OCI-LY1 (cell line): Measurements from ENCODE around the gene RBM47.
"Not testable (repeated sequence)": the region's sequence is repeated elsewhere in the genome, so short reads cannot be mapped to it uniquely, and the experiment has no call there.

Source experiments
- H2AFZ ChIP-seq: fragments of 200-600 bp; sonication (generic), shearing (Covaris generic); 2 replicates; pipeline ENCODE4 v1.6.0; 2014; ENCODE audit warnings: antibody characterized with exemption, mild to moderate bottlenecking, low read length
- H3F3A ChIP-seq: fragments of 200-600 bp; sonication (generic), shearing (Covaris generic); 2 replicates; pipeline ENCODE4 v1.6.0; 2014; ENCODE audit warnings: mild to moderate bottlenecking, antibody characterized with exemption, low read length, moderate library complexity; ENCODE audit not compliant: insufficient read depth
- H3K27ac ChIP-seq: fragments of 200-600 bp; sonication (generic); 2 replicates; pipeline ENCODE4 v1.5.1; 2014; ENCODE audit warnings: low read length, mixed run types, mild to moderate bottlenecking, low read depth; ENCODE audit not compliant: poor library complexity, severe bottlenecking
- H3K27me3 ChIP-seq: fragments of 200-600 bp; sonication (generic); 2 replicates; pipeline ENCODE4 v1.6.0; 2014; ENCODE audit warnings: antibody characterized with exemption, mild to moderate bottlenecking, low read length, moderate library complexity; ENCODE audit not compliant: insufficient read depth
- H3K36me3 ChIP-seq: fragments of 200-600 bp; sonication (generic); 2 replicates; pipeline ENCODE4 v1.6.1; 2014; ENCODE audit warnings: mild to moderate bottlenecking, antibody characterized with exemption, low read length, moderate library complexity, mixed read lengths; ENCODE audit not compliant: insufficient read depth
- H3K4me1 ChIP-seq: fragments of 200-600 bp; sonication (generic); 2 replicates; pipeline ENCODE4 v1.5.1; 2014; ENCODE audit warnings: mild to moderate bottlenecking, low read length, moderate library complexity; ENCODE audit not compliant: insufficient read depth, severe bottlenecking
- H3K4me2 ChIP-seq: fragments of 200-600 bp; sonication (generic), shearing (Covaris generic); 2 replicates; pipeline ENCODE4 v1.6.1; 2014; ENCODE audit warnings: low read length
- H3K4me3 ChIP-seq: fragments of 200-600 bp; sonication (generic); 2 replicates; pipeline ENCODE4 v1.5.1; 2014; ENCODE audit warnings: low read length, low read depth, mild to moderate bottlenecking, mixed read lengths; ENCODE audit not compliant: poor library complexity, severe bottlenecking
- H3K79me2 ChIP-seq: fragments of 200-600 bp; shearing (Covaris generic); 2 replicates; pipeline ENCODE4 v1.6.1; 2016; ENCODE audit warnings: mixed run types, low read length, mixed read lengths; ENCODE audit not compliant: insufficient read depth
- H3K9ac ChIP-seq: fragments of 200-600 bp; sonication (generic), shearing (Covaris generic); 2 replicates; pipeline ENCODE4 v1.6.1; 2014; ENCODE audit warnings: mild to moderate bottlenecking, low read length, mixed read lengths
- H3K9me2 ChIP-seq: fragments of 200-600 bp; sonication (generic), shearing (Covaris generic); 2 replicates; pipeline ENCODE4 v1.6.1; 2014; ENCODE audit warnings: low read depth, mild to moderate bottlenecking, low read length, mixed read lengths
- H3K9me3 ChIP-seq: fragments of 200-600 bp; shearing (Covaris generic); 2 replicates; pipeline ENCODE4 v1.6.1; 2014; ENCODE audit warnings: low read length, mixed read lengths
- H4K20me1 ChIP-seq: fragments of 200-600 bp; sonication (generic), shearing (Covaris generic); 2 replicates; pipeline ENCODE4 v1.6.0; 2016; ENCODE audit warnings: mild to moderate bottlenecking, low read length; ENCODE audit not compliant: insufficient read depth
- EZH2 ChIP-seq: fragments of 200-600 bp; sonication (generic), shearing (Covaris generic); IDR thresholded peaks from 2 replicates; pipeline ENCODE4 v1.8.0; 2017; ENCODE audit warnings: borderline replicate concordance, mixed run types, mild to moderate bottlenecking, antibody characterized with exemption, low read length, moderate library complexity, mixed read lengths
- TF ChIP-seq, protein P1 (sequence below): fragments of 200-600 bp; sonication (generic), shearing (Covaris generic); IDR thresholded peaks from 2 replicates; pipeline ENCODE4 v1.5.1; 2017; ENCODE audit warnings: mild to moderate bottlenecking, antibody characterized with exemption, low read length, moderate library complexity, mixed read lengths

RBM47 gene

DNA sequence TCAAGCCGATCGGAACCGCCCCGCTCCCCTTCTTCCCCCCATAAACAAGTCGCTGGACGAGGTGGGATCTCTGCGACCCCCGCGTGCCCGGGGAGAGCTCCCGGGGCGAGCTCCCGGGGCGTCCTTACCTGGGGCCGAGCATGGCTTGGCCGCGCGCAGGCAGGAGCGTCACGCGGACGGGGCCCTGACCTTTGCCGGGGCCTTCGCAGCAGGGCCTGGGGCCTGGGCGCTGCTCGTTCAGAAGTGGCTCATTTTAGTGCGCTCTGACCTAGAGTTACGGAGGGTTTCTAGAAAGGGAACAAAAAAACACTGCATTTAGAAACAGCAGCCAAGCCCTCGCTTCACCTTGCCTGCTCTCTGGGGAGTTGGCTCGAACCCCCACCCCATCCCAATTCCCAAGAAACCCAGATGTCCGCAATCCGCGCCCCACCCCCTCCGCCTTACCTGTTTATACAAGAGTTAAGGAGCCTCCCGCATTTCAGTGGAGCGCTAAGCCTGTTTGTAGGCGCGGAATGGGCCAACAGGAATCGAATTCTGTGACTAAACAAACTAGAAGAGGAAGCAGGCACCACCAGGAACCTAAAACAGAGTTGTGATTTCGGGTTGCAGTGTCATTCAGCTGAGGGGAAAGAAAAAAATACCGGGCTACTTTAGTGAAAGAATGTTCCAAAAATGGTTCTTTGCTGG, 814 bp upstream of the RBM47 start:
- H3F3A ChIP-seq: no peaks in the 10 kb centered on the region
- H3K9ac ChIP-seq: no peak overlapping the region
- H3K27ac ChIP-seq: no peak overlapping the region
- H3K36me3 ChIP-seq: no peaks in the 10 kb centered on the region
- no peaks in the 10 kb centered on the region for H3K9me3 ChIP-seq
- H2AFZ ChIP-seq: no peak overlapping the region
- TF ChIP-seq, protein P1, sequence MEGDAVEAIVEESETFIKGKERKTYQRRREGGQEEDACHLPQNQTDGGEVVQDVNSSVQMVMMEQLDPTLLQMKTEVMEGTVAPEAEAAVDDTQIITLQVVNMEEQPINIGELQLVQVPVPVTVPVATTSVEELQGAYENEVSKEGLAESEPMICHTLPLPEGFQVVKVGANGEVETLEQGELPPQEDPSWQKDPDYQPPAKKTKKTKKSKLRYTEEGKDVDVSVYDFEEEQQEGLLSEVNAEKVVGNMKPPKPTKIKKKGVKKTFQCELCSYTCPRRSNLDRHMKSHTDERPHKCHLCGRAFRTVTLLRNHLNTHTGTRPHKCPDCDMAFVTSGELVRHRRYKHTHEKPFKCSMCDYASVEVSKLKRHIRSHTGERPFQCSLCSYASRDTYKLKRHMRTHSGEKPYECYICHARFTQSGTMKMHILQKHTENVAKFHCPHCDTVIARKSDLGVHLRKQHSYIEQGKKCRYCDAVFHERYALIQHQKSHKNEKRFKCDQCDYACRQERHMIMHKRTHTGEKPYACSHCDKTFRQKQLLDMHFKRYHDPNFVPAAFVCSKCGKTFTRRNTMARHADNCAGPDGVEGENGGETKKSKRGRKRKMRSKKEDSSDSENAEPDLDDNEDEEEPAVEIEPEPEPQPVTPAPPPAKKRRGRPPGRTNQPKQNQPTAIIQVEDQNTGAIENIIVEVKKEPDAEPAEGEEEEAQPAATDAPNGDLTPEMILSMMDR: no peak
- no peak for TF ChIP-seq EZH2
- H3K27me3 ChIP-seq: 0 out of 2 replicates have a peak, but pooled peaks cover 4% of the 10 kb centered on the region
- peak overlapping the region; percentile 12 for H3K4me2 ChIP-seq
- H3K79me2 ChIP-seq: no peaks in the 10 kb centered on the region
- H3K4me1 ChIP-seq: peaks cover 10% of the 10 kb centered on the region
- H4K20me1 ChIP-seq: no peaks in the 10 kb centered on the region
- peak overlapping the region; percentile 38 for H3K4me3 ChIP-seq
- no peaks in the 10 kb centered on the region for H3K9me2 ChIP-seq

DNA sequence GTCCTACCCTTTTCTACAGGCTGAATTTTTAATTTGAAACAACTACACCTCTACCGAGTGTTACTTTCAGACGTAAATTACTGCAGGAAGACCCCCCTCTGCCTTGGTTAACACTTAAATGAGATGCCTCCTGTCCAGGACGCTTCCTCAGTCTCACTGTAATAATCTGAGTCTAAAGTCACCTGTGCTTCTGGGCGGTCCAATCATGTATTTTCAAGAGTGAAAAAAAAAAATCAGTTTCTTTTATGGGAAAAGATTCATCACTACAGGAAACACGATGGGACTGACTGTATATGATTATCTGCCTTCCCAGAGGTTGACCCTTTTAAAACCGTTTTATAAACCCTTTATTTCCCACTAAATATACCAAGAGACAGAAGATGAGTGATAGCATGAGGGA, 776 bp downstream of the RBM47 start:
- Histone ChIP-seq H3K27ac (no peak overlapping the region), H3K9me3 (no peaks in the 10 kb centered on the region), H4K20me1 (no peaks in the 10 kb centered on the region), H3K4me3 (no peak overlapping the region), H3K4me1 (peaks cover 10% of the 10 kb centered on the region), H3F3A (no peaks in the 10 kb centered on the region), H3K27me3 (0 out of 2 replicates have a peak, but pooled peaks cover 4% of the 10 kb centered on the region), H3K4me2 (no peak overlapping the region), H3K36me3 (no peaks in the 10 kb centered on the region), H3K9me2 (no peaks in the 10 kb centered on the region), H3K79me2 (no peaks in the 10 kb centered on the region), H3K9ac (no peak overlapping the region), H2AFZ (no peak overlapping the region)
- no peak for TF ChIP-seq EZH2
- TF ChIP-seq, protein P1: no peak

DNA sequence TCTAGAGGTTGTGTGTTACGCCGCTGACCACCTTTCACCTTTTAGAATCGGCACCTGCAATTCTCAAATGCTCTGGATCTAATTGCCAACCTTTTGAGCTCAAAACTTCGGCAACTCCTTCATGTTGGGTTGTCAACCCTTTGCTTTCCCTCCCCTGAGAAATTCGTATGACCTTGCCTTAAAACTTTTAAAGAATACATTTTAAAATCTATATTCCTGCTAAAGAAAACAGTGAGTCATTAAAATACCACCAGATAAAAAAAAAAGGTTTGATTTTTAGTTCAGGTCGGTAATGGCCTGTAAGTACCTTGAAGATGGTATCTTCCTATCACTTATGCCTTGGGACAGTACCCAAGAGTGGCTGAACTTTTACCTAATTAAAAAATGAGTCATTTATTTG, 1.3 kb downstream of the RBM47 start:
- not testable (repeated sequence) for H3K4me2 ChIP-seq

DNA sequence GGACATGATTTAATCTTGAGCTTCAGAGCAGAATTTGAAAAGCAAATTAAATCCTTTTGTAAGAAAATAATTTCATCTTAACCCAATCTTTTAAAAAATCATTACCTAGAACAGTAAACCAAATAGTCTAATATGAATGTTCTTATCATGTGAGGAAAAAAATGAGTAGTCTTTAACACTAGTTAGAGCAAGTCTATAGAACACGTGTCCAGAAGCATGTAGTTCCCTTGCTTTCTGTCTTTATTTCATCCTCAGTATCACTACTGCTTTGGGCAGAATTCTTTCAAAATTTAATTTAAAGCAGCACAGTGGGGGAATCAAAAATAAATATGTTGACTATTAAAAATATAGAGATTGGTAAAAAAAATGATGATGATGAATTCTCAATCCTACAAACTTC, 2.1 kb downstream of the RBM47 start:
- 0 out of 2 replicates have a peak, but pooled peaks cover 4% of the 10 kb centered on the region for H3K27me3 ChIP-seq
- H3K36me3 ChIP-seq: no peaks in the 10 kb centered on the region
- no peak overlapping the region for H3K4me2 ChIP-seq
- no peaks in the 10 kb centered on the region for H3F3A ChIP-seq
- H3K4me3 ChIP-seq: no peak overlapping the region
- H3K4me1 ChIP-seq: peaks cover 10% of the 10 kb centered on the region
- no peak overlapping the region for H2AFZ ChIP-seq
- TF ChIP-seq EZH2: no peak
- TF ChIP-seq, protein P1: no peak
- no peaks in the 10 kb centered on the region for H3K9me3 ChIP-seq
- no peak overlapping the region for H3K27ac ChIP-seq
- H3K9me2 ChIP-seq: no peaks in the 10 kb centered on the region
- no peaks in the 10 kb centered on the region for H3K79me2 ChIP-seq
- no peaks in the 10 kb centered on the region for H4K20me1 ChIP-seq
- H3K9ac ChIP-seq: no peak overlapping the region

More for the DNA sequence above, 1.3 kb downstream of the RBM47 start:
- H3K9me3 ChIP-seq, H3K4me1 ChIP-seq, H4K20me1 ChIP-seq, H3F3A ChIP-seq, H3K4me3 ChIP-seq, H3K27me3 ChIP-seq, H3K9me2 ChIP-seq, H3K27ac ChIP-seq, H3K9ac ChIP-seq, H3K79me2 ChIP-seq, H3K36me3 ChIP-seq, H2AFZ ChIP-seq: not testable (repeated sequence)
